Endodermal cell (in vitro differentiated cells): Measurements from ENCODE around the gene GUCA2A. TPM values are rescaled to one million over a fixed set of nuclear protein-coding genes. Genes with fewer than 3 reads are reported as not detected.

Source experiments
- DNase-seq: peaks from one replicate; pipeline ENCODE4 v3.0.0-alpha.2; 2017
- H3K27ac ChIP-seq: 2 replicates; pipeline ENCODE4 v1.5.1; 2013; ENCODE audit warnings: mild to moderate bottlenecking, low read depth, low read length, moderate library complexity
- H3K27me3 ChIP-seq: 2 replicates; pipeline ENCODE4 v1.6.1; 2013; ENCODE audit warnings: mild to moderate bottlenecking, low read length, moderate library complexity; ENCODE audit not compliant: insufficient read depth, control insufficient read depth, poor library complexity, severe bottlenecking
- H3K36me3 ChIP-seq: 2 replicates; pipeline ENCODE4 v1.7.0; 2013; ENCODE audit warnings: mild to moderate bottlenecking, low read length, moderate library complexity; ENCODE audit not compliant: control insufficient read depth, insufficient read depth
- H3K4me1 ChIP-seq: one replicate; pipeline ENCODE4 v1.7.0; 2013; ENCODE audit warnings: low read length; ENCODE audit not compliant: control insufficient read depth, insufficient read depth
- H3K4me3 ChIP-seq: 2 replicates; pipeline ENCODE4 v1.5.1; 2013; ENCODE audit warnings: mild to moderate bottlenecking, low read length, moderate library complexity
- H3K9ac ChIP-seq: 2 replicates; pipeline ENCODE4 v1.6.1; 2013; ENCODE audit warnings: mild to moderate bottlenecking, low read length, moderate library complexity; ENCODE audit not compliant: poor library complexity, severe bottlenecking; ENCODE audit errors: extremely low read depth
- H3K9me3 ChIP-seq: 2 replicates; pipeline ENCODE4 v1.6.1; 2013; ENCODE audit warnings: mild to moderate bottlenecking, low read length, moderate library complexity; ENCODE audit not compliant: control insufficient read depth
- H3K27ac Mint-ChIP-seq: 2 replicates; pipeline ENCODE4 v1.8.0; 2020; ENCODE audit warnings: mixed read lengths
- H3K27me3 Mint-ChIP-seq: 2 replicates; pipeline ENCODE4 v1.8.0; 2021; ENCODE audit warnings: mild to moderate bottlenecking, mixed read lengths; ENCODE audit not compliant: insufficient read depth
- H3K36me3 Mint-ChIP-seq: 2 replicates; pipeline ENCODE4 v1.8.0; 2020; ENCODE audit warnings: low read depth, mixed read lengths
- H3K4me1 Mint-ChIP-seq: 2 replicates; pipeline ENCODE4 v1.8.0; 2020; ENCODE audit warnings: mixed read lengths
- H3K4me3 Mint-ChIP-seq: 2 replicates; pipeline ENCODE4 v1.8.0; 2020; ENCODE audit warnings: mild to moderate bottlenecking, moderate library complexity, mixed read lengths
- H3K9me3 Mint-ChIP-seq: 2 replicates; pipeline ENCODE4 v1.8.0; 2020; ENCODE audit warnings: mild to moderate bottlenecking, mixed read lengths
- WGBS, 2 experiments: methylation state at CpG; one replicate each; pipeline versions ENCODE4 v1.1.5 to v1.1.7; 2013; ENCODE audit warnings: missing lambda C conversion rate in 2 of 2, mixed read lengths in 1 of 2; ENCODE audit not compliant: insufficient coverage in 1 of 2, insufficient read length in 1 of 2; 5-methylcytosine and 5-hydroxymethylcytosine counted together
- total RNA-seq, 2 donors: library from RNA; stranded (reverse); fragmentation: NEBNext Ultra II Directional in 1 of 2; extraction: Animal tissue kit (Norgen Biotek cat#: 25700) in 1 of 2; gene quantifications; 2 replicates in 1 of 2; 3 replicates in 1 of 2; pipeline ENCODE4 v1.2.1, GENCODE V29; 2021
- TF ChIP-seq, protein P1 (sequence below): fragments of 200-600 bp; sonication (generic); conservative IDR thresholded peaks from 2 replicates; pipeline ENCODE4 v1.5.0; 2021; ENCODE audit warnings: antibody characterized with exemption, mild to moderate bottlenecking

Gene GUCA2A
- total RNA-seq, 2 donors from 2014 or later = 1.9 TPM; not detected in 1

DNA sequence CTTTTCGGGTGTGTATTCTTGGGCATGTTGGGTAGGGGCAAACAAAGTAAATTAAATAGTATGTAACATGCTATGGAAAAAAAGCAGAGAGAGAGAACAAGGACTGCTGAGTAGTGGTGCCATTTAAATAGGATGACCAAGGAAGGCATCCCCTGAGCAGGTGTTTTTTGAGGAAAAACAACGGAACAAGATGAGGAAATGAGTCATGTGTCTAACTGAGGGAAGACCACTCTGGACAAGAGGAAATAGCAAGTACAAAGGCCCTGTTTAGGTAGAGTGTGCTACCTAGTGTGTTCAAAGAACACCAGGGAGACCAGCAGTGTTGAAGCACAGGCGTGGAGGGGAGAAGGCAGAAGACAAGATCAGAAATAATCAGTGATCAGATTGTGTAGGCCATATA is 20.1 kb upstream of the GUCA2A start:
- Histone ChIP-seq H3K4me1 (peaks cover 16% of the 10 kb centered on the region), H3K9ac (no peak overlapping the region), H3K4me3 (no peak overlapping the region), H3K27ac (no peak overlapping the region), H3K36me3 (peaks cover 59% of the 10 kb centered on the region), H3K27me3 (no peaks in the 10 kb centered on the region), H3K9me3 (no peaks in the 10 kb centered on the region)
- Mint-ChIP-seq H3K36me3 (peaks cover 46% of the 10 kb centered on the region), H3K9me3 (no peaks in the 10 kb centered on the region), H3K4me1 (peaks cover 23% of the 10 kb centered on the region), H3K27me3 (no peaks in the 10 kb centered on the region), H3K4me3 (no peak overlapping the region), H3K27ac (no peak overlapping the region)
- TF ChIP-seq, protein P1, sequence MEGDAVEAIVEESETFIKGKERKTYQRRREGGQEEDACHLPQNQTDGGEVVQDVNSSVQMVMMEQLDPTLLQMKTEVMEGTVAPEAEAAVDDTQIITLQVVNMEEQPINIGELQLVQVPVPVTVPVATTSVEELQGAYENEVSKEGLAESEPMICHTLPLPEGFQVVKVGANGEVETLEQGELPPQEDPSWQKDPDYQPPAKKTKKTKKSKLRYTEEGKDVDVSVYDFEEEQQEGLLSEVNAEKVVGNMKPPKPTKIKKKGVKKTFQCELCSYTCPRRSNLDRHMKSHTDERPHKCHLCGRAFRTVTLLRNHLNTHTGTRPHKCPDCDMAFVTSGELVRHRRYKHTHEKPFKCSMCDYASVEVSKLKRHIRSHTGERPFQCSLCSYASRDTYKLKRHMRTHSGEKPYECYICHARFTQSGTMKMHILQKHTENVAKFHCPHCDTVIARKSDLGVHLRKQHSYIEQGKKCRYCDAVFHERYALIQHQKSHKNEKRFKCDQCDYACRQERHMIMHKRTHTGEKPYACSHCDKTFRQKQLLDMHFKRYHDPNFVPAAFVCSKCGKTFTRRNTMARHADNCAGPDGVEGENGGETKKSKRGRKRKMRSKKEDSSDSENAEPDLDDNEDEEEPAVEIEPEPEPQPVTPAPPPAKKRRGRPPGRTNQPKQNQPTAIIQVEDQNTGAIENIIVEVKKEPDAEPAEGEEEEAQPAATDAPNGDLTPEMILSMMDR = no peak
- no peak for DNase-seq
- 95 to 97% methylated on average over 3 of the region's 3 CpGs for WGBS, 2 experiments

DNA sequence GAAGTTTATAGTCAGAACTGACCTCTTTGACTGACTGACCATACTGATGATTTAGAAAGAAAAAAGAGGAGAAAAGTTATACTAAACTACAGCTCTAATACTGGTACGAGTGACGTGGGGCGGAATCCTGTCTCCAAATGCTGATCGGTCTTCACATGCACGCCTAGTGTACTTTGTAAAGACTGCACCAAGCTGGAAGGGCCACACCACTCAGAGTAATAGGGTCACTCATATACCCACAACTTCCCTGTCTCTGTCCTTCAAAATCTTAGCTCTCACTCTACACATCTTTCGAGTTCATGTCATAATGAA is 19.4 kb upstream of the GUCA2A start:
- H3K4me3 ChIP-seq = no peak overlapping the region
- H3K4me3 Mint-ChIP-seq = no peak overlapping the region
- no peaks in the 10 kb centered on the region for H3K27me3 ChIP-seq
- peaks cover 22% of the 10 kb centered on the region for H3K4me1 ChIP-seq
- H3K27me3 Mint-ChIP-seq = no peaks in the 10 kb centered on the region
- no peak overlapping the region for H3K27ac ChIP-seq
- DNase-seq = no peak
- H3K9ac ChIP-seq = no peak overlapping the region
- TF ChIP-seq, protein P1 = no peak
- H3K36me3 Mint-ChIP-seq = peaks cover 41% of the 10 kb centered on the region
- no peak overlapping the region for H3K27ac Mint-ChIP-seq
- no peaks in the 10 kb centered on the region for H3K9me3 Mint-ChIP-seq
- H3K36me3 ChIP-seq = peaks cover 52% of the 10 kb centered on the region
- peaks cover 27% of the 10 kb centered on the region for H3K4me1 Mint-ChIP-seq
- H3K9me3 ChIP-seq = no peaks in the 10 kb centered on the region
- WGBS, 2 experiments = 96 to 100% methylated on average over 2 to 5 of the region's 6 CpGs

DNA sequence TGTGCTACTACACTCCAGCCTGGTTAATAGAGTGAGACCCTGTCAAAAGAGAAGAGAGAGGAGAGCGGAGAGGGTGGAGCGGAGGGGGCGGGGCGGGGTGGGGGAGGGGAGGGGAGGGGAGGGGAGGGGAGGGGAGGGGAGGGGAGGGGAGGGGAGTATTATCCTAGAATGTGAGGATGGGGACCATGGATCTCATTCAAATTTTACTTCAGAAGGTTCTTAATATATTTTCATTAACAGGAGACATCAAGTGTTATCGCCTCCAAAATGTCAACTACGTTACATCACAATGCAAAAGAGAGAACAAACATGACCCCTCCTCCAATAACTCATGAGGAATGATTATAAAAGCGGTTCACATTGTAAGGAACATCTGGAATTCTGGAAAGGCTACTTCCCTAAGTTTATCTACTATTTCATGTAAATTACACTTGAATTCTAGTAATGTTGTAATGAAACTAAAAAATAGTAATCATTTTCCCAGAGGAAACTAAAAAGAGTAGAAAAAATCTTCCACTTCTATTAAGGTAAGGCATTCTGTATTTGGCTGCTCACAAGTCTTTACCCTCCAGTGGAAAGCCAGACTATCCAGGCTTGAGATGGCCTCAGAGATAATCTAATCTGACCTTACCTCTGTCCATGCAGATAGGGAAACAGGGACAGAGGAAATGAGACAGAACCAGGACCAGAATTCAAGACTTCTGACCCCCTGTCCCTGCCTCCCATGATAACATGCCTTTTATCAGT is 18.8 kb upstream of the GUCA2A start:
- peaks cover 23% of the 10 kb centered on the region for H3K4me1 ChIP-seq
- Mint-ChIP-seq H3K36me3 (peaks cover 36% of the 10 kb centered on the region), H3K27me3 (no peaks in the 10 kb centered on the region), H3K27ac (no peak overlapping the region), H3K4me3 (no peak overlapping the region), H3K4me1 (peaks cover 29% of the 10 kb centered on the region), H3K9me3 (no peaks in the 10 kb centered on the region)
- H3K27me3 ChIP-seq = no peaks in the 10 kb centered on the region
- no peak overlapping the region for H3K9ac ChIP-seq
- H3K36me3 ChIP-seq = peaks cover 47% of the 10 kb centered on the region
- H3K4me3 ChIP-seq = no peak overlapping the region
- WGBS, 2 experiments = 95% methylated on average over 3 of the region's 7 CpGs; no CpG with 5 or more reads in 1 of the 2 experiments
- TF ChIP-seq, protein P1 = no peak
- H3K9me3 ChIP-seq = no peaks in the 10 kb centered on the region
- no peak overlapping the region for H3K27ac ChIP-seq
- no peak for DNase-seq
